Measurements from ENCODE around the gene CHRDL2. TPM values are rescaled to one million over a fixed set of nuclear protein-coding genes. Genes with fewer than 3 reads are reported as not detected.
"Not testable (repeated sequence)": the region's sequence is repeated elsewhere in the genome, so short reads cannot be mapped to it uniquely, and the experiment has no call there.

CHRDL2 gene, protein sequence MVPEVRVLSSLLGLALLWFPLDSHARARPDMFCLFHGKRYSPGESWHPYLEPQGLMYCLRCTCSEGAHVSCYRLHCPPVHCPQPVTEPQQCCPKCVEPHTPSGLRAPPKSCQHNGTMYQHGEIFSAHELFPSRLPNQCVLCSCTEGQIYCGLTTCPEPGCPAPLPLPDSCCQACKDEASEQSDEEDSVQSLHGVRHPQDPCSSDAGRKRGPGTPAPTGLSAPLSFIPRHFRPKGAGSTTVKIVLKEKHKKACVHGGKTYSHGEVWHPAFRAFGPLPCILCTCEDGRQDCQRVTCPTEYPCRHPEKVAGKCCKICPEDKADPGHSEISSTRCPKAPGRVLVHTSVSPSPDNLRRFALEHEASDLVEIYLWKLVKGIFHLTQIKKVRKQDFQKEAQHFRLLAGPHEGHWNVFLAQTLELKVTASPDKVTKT
- not detected for total RNA-seq

DNA sequence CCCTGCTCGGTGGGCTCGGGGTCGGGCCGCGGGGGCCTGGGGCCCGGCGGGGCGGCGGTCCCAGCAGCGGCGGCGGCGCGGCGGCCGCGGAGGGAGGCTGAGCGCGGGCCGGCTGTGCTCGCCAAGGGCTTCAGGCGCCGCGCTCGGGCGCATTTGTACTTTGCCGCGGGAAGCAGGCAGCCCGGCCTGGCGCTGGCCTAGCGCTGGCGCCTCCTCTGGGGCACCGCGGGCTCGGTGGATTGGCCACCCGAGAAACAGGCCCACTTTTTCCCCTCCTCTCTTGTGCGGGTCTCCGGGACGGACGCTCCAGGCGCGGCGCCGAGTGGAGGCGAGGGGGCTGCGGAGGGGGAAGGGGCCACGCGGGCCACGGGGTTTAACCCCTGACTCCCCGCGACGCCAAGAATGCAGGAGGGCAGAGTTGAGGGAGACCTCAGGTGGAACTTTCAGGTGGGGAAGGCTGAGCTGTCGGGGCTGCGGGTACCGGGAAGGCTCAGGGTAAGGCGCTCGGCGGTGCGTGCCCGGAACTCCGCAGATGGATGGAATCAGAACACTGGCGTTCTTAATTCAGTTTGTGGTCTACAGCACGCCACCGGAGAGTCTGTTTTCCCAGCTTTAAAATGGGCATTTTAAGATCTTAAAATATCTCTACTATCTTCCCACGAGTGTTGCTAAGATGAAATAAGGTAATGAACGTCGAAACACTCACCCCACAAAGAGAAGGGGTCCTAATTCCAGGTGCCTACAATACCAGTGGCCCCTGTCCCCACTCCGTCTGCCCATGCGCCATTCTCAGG lies at the start of gene CHRDL2:
TSS of gene CHRDL2 (minus strand) at position 126 of the 794 bp plus-strand sequence. CDS start 538 bp downstream, outside the sequence.
- Mint-ChIP-seq H3K4me3 (no peak within 1 kb of the TSS), H3K36me3 (no peaks in the 10 kb centered on the region), H3K9me3 (ENCODE audit: low read depth) (no peaks in the 10 kb centered on the region), H3K4me1 (peaks cover 3% of the 10 kb centered on the region), H3K27me3 (peaks cover 68% of the 10 kb centered on the region), H3K27ac (no peak within 1 kb of the TSS)
- ATAC-seq, result no peak
- CTCF ChIA-PET, result interaction anchor here (1.1 kb wide), 1 partner anchor 29 kb away, joined by 4 read pairs; no protein-coding TSS in a partner anchor
- DNase-seq, result no peak

DNA sequence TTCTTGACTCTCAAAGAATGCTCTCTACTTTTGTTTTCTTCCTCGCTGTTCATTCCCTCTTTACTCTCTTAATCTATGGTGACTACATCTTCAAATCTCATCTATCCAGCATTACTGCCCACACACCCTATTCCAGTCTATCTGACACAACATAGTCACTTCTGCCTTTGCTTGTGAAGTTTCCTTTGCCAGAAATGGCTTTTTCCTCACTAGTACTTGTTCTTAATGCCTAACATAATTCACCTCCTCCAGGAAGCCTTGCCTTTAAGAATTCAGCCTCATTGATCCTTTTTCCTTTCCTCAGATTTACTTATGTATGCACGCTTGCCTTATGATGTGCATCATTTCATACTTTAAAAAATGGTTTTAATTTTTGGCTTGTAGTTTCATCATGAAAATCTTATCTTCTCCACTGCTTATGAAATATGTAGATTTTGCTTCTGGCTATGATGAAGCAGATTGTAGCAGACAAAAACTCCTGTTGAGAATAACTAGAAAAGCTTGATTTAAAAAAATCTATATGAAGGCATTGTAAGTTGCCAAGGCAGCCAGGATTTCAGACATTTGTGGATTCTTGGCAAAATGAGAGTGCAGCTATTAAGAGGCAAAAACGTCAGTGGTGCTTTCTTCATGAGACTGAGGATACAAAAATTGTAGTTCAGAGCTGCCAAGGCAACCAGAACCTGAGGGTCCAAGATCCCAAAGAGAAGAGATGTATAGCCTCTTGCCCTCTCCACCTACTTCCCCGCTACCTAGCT lies 49.2 kb upstream of the CHRDL2 start:
- DNase-seq, result no peak
- Mint-ChIP-seq H3K36me3 (peaks cover 10% of the 10 kb centered on the region), H3K27ac (no peak overlapping the region), H3K27me3 (no peaks in the 10 kb centered on the region), H3K4me1 (peaks cover 24% of the 10 kb centered on the region), H3K4me3 (no peak overlapping the region), H3K9me3 (ENCODE audit: low read depth) (no peaks in the 10 kb centered on the region)
- no peak for ATAC-seq
- CTCF ChIA-PET, result interaction anchor here (0.7 to 1.6 kb wide), 2 partner anchors 41 to 95 kb away, joined by 3 read pairs; no protein-coding TSS in a partner anchor

- peaks cover 18% of the 10 kb centered on the region for H3K36me3 Mint-ChIP-seq
- CTCF ChIA-PET, result interaction anchor here (0.7 kb wide), 1 partner anchor 83 kb away, joined by 3 read pairs; no protein-coding TSS in a partner anchor
- DNase-seq (no peak), ATAC-seq (no peak)
- H3K27me3 Mint-ChIP-seq, result no peaks in the 10 kb centered on the region
- H3K4me3 Mint-ChIP-seq, result no peak overlapping the region
- H3K9me3 Mint-ChIP-seq (ENCODE audit: low read depth), result no peaks in the 10 kb centered on the region
- H3K4me1 Mint-ChIP-seq, result peaks cover 12% of the 10 kb centered on the region
- no peak overlapping the region for H3K27ac Mint-ChIP-seq
Measured at GRCh38 chr11:74778581-74778980, 47.4 kb upstream of the CHRDL2 start.

GRCh38 chr11:74777877-74778276 lies 46.7 kb upstream of the CHRDL2 start:
- H3K4me3 Mint-ChIP-seq, result no peak overlapping the region
- H3K4me1 Mint-ChIP-seq, result peaks cover 5% of the 10 kb centered on the region
- peaks cover 18% of the 10 kb centered on the region for H3K36me3 Mint-ChIP-seq
- no peaks in the 10 kb centered on the region for H3K9me3 Mint-ChIP-seq (ENCODE audit: low read depth)
- CTCF ChIA-PET, result interaction anchor here (0.7 to 0.8 kb wide), 3 partner anchors 27 to 84 kb away, joined by 3 read pairs; no protein-coding TSS in a partner anchor
- no peak overlapping the region for H3K27ac Mint-ChIP-seq
- ATAC-seq, result no peak
- no peak for DNase-seq
- H3K27me3 Mint-ChIP-seq, result no peaks in the 10 kb centered on the region

GRCh38 chr11:74777038-74777437 lies 45.8 kb upstream of the CHRDL2 start:
- Mint-ChIP-seq H3K4me3 (no peak overlapping the region), H3K4me1 (peaks cover 3% of the 10 kb centered on the region), H3K9me3 (ENCODE audit: low read depth) (no peaks in the 10 kb centered on the region), H3K27ac (no peak overlapping the region), H3K36me3 (peaks cover 18% of the 10 kb centered on the region), H3K27me3 (no peaks in the 10 kb centered on the region)
- no peak for DNase-seq
- CTCF ChIA-PET, result no interaction called here
- ATAC-seq, result no peak

GRCh38 chr11:74776546-74776945 lies 45.3 kb upstream of the CHRDL2 start:
- Mint-ChIP-seq H3K27me3 (no peaks in the 10 kb centered on the region), H3K27ac (no peak overlapping the region), H3K4me3 (no peak overlapping the region), H3K9me3 (ENCODE audit: low read depth) (no peaks in the 10 kb centered on the region), H3K36me3 (peaks cover 18% of the 10 kb centered on the region), H3K4me1 (peaks cover 3% of the 10 kb centered on the region)
- CTCF ChIA-PET, result interaction anchor here (0.6 kb wide), 1 partner anchor 597 kb away, joined by 3 read pairs; no protein-coding TSS in a partner anchor
- DNase-seq (no peak), ATAC-seq (no peak)

DNA sequence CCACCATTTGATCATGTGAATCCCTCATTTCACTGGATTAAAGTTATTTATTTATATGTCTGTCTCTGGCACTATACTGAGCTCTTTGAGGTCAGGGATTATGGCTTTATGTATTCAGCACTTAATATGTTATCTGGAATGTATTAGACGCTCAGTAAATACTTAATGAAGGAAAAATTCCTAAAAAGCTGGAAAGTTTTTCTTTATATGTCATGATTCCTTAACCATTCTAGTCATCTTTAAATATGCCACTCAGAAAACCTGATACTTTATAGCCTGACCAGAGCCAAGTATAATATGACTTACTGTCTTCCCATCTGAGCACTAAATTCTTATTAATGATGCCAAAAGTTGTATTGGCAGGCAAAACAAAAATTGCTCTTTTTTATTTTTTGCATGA lies 44.5 kb upstream of the CHRDL2 start:
- H3K27me3 Mint-ChIP-seq, result no peaks in the 10 kb centered on the region
- no peaks in the 10 kb centered on the region for H3K9me3 Mint-ChIP-seq (ENCODE audit: low read depth)
- DNase-seq, result no peak
- no peak for ATAC-seq
- H3K4me3 Mint-ChIP-seq, result no peak overlapping the region
- no peak overlapping the region for H3K27ac Mint-ChIP-seq
- H3K36me3 Mint-ChIP-seq, result peaks cover 20% of the 10 kb centered on the region
- H3K4me1 Mint-ChIP-seq, result peaks cover 6% of the 10 kb centered on the region
- CTCF ChIA-PET, result interaction anchor here (0.6 kb wide), 1 partner anchor 596 kb away, joined by 3 read pairs; no protein-coding TSS in a partner anchor

DNA sequence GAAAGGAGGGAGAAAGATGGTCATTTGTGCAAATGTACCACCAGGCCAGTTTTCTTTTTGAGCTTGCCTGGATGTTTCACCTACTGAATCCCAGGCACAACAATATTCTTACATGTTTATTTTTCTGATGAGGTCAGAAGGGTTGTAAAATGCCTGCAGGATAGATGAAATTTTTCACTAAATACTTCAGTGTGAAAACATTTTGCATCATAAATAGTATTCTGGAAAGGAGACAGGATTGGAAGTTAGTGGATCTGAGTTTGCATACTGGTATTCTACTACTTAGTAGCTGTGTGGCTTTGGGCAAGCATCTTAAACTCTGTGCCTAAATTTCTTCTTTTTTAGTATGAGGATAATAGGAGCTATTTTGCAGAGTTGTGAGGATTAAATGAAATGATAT lies 42.2 kb upstream of the CHRDL2 start:
- DNase-seq, result no peak
- ATAC-seq, result no peak
- Mint-ChIP-seq H3K27ac (no peak overlapping the region), H3K4me1 (peaks cover 27% of the 10 kb centered on the region), H3K36me3 (peaks cover 20% of the 10 kb centered on the region), H3K27me3 (no peaks in the 10 kb centered on the region), H3K9me3 (ENCODE audit: low read depth) (no peaks in the 10 kb centered on the region), H3K4me3 (no peak overlapping the region)
- CTCF ChIA-PET, result no interaction called here

GRCh38 chr11:74771139-74771538 lies 39.9 kb upstream of the CHRDL2 start:
- H3K27me3 Mint-ChIP-seq, result no peaks in the 10 kb centered on the region
- CTCF ChIA-PET, result no interaction called here
- no peaks in the 10 kb centered on the region for H3K9me3 Mint-ChIP-seq (ENCODE audit: low read depth)

DNA sequence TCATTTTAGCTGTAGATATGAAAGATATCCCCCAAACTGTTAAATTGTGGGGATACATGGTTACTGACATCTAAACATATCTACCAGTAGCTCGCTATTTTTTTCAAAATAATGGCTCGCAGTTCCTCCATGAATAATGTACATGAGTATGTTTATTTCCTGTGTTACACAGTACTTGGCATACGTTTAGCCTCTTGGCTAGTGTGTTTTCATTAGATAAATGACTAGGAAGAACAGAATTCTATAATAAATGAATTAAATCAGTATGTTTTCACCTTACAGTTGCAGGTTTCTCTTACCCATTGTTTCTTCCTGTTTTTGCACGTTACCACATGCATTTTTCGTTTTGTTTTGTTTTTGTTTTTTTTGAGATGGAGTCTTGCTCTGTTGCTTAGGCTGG lies 39.2 kb upstream of the CHRDL2 start:
- CTCF ChIA-PET, result interaction anchor here (0.5 to 1.2 kb wide), 2 partner anchors 12 to 298 kb away, joined by 3 to 5 read pairs; no protein-coding TSS in a partner anchor
- Mint-ChIP-seq H3K4me1 (peaks cover 34% of the 10 kb centered on the region), H3K27ac (no peak overlapping the region), H3K36me3 (peaks cover 13% of the 10 kb centered on the region), H3K27me3 (no peaks in the 10 kb centered on the region), H3K9me3 (ENCODE audit: low read depth) (no peaks in the 10 kb centered on the region), H3K4me3 (no peak overlapping the region)
- ATAC-seq, result no peak
- no peak for DNase-seq

More at GRCh38 chr11:74771139-74771538, 39.9 kb upstream of the CHRDL2 start:
- H3K27ac Mint-ChIP-seq, result peak overlapping the region; percentile 11
- ATAC-seq (no peak), DNase-seq (no peak)
- H3K4me3 Mint-ChIP-seq, result no peak overlapping the region
- peaks cover 15% of the 10 kb centered on the region for H3K36me3 Mint-ChIP-seq
- H3K4me1 Mint-ChIP-seq, result peaks cover 32% of the 10 kb centered on the region

- H3K4me3 Mint-ChIP-seq, result no peak overlapping the region
- H3K27ac Mint-ChIP-seq, result no peak overlapping the region
- H3K36me3 Mint-ChIP-seq, result peaks cover 10% of the 10 kb centered on the region
- no peaks in the 10 kb centered on the region for H3K9me3 Mint-ChIP-seq (ENCODE audit: low read depth)
- CTCF ChIA-PET, result interaction anchor here (1.4 kb wide), 1 partner anchor 29 kb away, joined by 4 read pairs; no protein-coding TSS in a partner anchor
- ATAC-seq, result no peak
- DNase-seq, result no peak
- H3K27me3 Mint-ChIP-seq, result no peaks in the 10 kb centered on the region
- peaks cover 34% of the 10 kb centered on the region for H3K4me1 Mint-ChIP-seq
Measured at GRCh38 chr11:74769055-74769707, 38.0 kb upstream of the CHRDL2 start.

- not testable (repeated sequence) for H3K27me3 Mint-ChIP-seq; H3K9me3 Mint-ChIP-seq (ENCODE audit: low read depth); H3K4me3 Mint-ChIP-seq
- ATAC-seq, result peak; percentile 82
- CTCF ChIA-PET, result interaction anchor here (1.4 kb wide), 1 partner anchor 29 kb away, joined by 4 read pairs; no protein-coding TSS in a partner anchor
- Mint-ChIP-seq H3K4me1 (peaks cover 37% of the 10 kb centered on the region), H3K36me3 (peaks cover 18% of the 10 kb centered on the region), H3K27ac (peak overlapping the region; percentile 15)
- peak; percentile 74 for DNase-seq
Measured at GRCh38 chr11:74768172-74768651, 37.0 kb upstream of the CHRDL2 start.
